Transverse colon (tissue), 4 donors: ENCODE measurements around the gene ERBB3. TPM values are rescaled to one million over a fixed set of nuclear protein-coding genes. Genes with fewer than 3 reads are reported as not detected.
A peak's percentile ranks its signal among the peaks of the same experiment; 100 is the strongest.

Source experiments
- DNase-seq: peaks from one replicate; pipeline ENCODE4 v3.0.0-alpha.2; 2019
- H3K27ac ChIP-seq, 4 donors: fragments of 200-600 bp; sonication (generic); 2 replicates each; pipeline ENCODE4 v1.5.1; 2016 to 2018; ENCODE audit warnings: inconsistent platforms in 4 of 4
- H3K27me3 ChIP-seq: fragments of 200-600 bp; sonication (generic); 2 replicates; pipeline ENCODE4 v1.5.1; 2017; ENCODE audit warnings: inconsistent platforms
- H3K36me3 ChIP-seq, 4 donors: fragments of 200-600 bp; sonication (generic); 2 replicates each; pipeline ENCODE4 v1.5.1; 2017 to 2019; ENCODE audit warnings: inconsistent platforms in 4 of 4
- H3K4me1 ChIP-seq, 4 donors: fragments of 200-600 bp; sonication (generic); 2 replicates each; pipeline ENCODE4 v1.5.1; 2017 to 2020; ENCODE audit warnings: inconsistent platforms in 4 of 4
- H3K4me3 ChIP-seq, 4 donors: fragments of 200-600 bp; sonication (generic); 1 replicate in 1 of 4; 2 replicates in 3 of 4; pipeline versions ENCODE4 v1.5.1 to v1.6.1; 2017 to 2019; ENCODE audit warnings: inconsistent platforms in 4 of 4
- H3K9me3 ChIP-seq, 2 donors: fragments of 200-600 bp; sonication (generic); 2 replicates each; pipeline ENCODE4 v1.5.1; 2017 to 2019; ENCODE audit warnings: inconsistent platforms in 2 of 2
- EP300 ChIP-seq: sonication (generic); formaldehyde crosslinking; IDR thresholded peaks from one replicate; pipeline ENCODE4 v1.6.1; 2017; ENCODE audit warnings: antibody characterized with exemption, low read depth
- POLR2A ChIP-seq: fragments of 450-650 bp; IDR thresholded peaks from one replicate; pipeline ENCODE4 v1.6.1; 2016; ENCODE audit warnings: antibody characterized with exemption, mild to moderate bottlenecking, moderate library complexity
- POLR2AphosphoS5 ChIP-seq, 3 donors: sonication (generic); formaldehyde crosslinking; IDR thresholded peaks; one replicate each; pipeline ENCODE4 v1.6.1; 2016; ENCODE audit warnings: antibody characterized with exemption in 3 of 3
- WGBS, 2 donors: methylation state at CpG; one replicate each; pipeline ENCODE4 v1.1.5; 2018; ENCODE audit warnings: low coverage in 1 of 2; 5-methylcytosine and 5-hydroxymethylcytosine counted together
- in situ Hi-C, 4 donors: fragments of 200-750 bp; cut with MboI; loops; one replicate each; pipeline versions ENCODE4 v1.15.0 to v1.15.1; 2017; ENCODE audit warnings: low sequenced_read_pairs in 3 of 4, low pct_ligation_motif_present in 1 of 4, low pct_unique_long_range_greater_than_20kb in 1 of 4
- intact Hi-C: fragments of 100-400 bp; cut with DNase I; formaldehyde crosslinking; loops from one replicate; pipeline ENCODE4 v1.15.1; 2023; ENCODE audit warnings: low total_unique reads
- total RNA-seq, 4 donors: library from RNA; depleted of rRNA; stranded (reverse); fragments of >200 nt; gene quantifications; one replicate each; pipeline ENCODE4 v1.1.0, GENCODE V29; 2016
- TF ChIP-seq, protein P1 (sequence below), 5 experiments: fragments of 200-600 bp in 3 of 5; fragments of 450-650 bp in 2 of 5; sonication (generic) in 3 of 5; IDR thresholded peaks; 1 replicate in 2 of 5; 2 replicates in 3 of 5; pipeline ENCODE4 v1.5.1; 2016 to 2017; ENCODE audit warnings: antibody characterized with exemption in 5 of 5, inconsistent platforms in 3 of 5, mild to moderate bottlenecking in 2 of 5, moderate library complexity in 1 of 5

Gene ERBB3
- total RNA-seq, 4 donors from 2014 or later: 270 to 634 (median 340) TPM

DNA sequence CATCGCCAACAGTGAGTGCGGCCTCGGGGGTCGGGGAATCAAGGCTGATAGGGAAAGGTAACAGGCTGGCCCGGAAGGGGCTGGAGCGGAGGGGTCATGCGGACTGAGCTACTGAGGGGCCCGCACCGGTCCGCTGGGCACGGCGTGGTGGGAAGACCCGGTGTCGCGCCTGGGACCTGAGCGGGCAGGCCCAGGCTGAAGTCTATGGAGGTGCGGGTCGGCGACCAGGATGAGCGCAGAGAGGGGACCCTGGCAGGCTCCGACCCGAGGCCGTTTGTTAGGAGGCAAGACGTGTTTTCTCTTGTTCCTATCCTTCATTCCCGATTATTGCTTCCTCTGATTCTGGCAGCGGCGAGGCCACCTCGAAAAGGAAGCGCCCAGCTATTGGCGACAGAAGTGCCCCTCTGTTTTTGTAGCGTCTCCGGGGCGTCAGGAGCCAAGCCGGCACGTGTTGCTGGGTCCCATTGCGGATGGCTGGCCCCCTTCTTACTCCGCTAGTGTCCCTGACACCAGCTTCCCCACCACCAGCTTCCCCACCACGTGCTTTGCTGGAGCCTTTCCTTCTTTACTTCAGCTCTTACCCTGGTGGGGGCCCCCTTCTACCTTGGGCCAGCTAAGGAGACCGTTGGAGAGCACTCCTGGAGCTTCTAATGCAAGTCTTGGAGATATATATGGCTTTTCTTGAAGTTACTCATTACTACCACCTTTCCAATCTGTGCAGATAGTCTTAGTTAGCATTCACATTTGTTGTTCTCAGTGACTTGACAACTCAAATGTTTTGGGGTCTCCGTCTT lies 25.0 kb downstream of the ERBB3 start:
- DNase-seq: no peak
- peak overlapping the region; percentile 86 to 96 (median 91) for H3K27ac ChIP-seq
- peak overlapping the region; percentile 73 to 96 (median 79) for H3K4me3 ChIP-seq
- no peak for TF ChIP-seq POLR2AphosphoS5 (IDR thresholded peaks at IDR 0.05)
- no peak for TF ChIP-seq POLR2A
- TF ChIP-seq, protein P1, sequence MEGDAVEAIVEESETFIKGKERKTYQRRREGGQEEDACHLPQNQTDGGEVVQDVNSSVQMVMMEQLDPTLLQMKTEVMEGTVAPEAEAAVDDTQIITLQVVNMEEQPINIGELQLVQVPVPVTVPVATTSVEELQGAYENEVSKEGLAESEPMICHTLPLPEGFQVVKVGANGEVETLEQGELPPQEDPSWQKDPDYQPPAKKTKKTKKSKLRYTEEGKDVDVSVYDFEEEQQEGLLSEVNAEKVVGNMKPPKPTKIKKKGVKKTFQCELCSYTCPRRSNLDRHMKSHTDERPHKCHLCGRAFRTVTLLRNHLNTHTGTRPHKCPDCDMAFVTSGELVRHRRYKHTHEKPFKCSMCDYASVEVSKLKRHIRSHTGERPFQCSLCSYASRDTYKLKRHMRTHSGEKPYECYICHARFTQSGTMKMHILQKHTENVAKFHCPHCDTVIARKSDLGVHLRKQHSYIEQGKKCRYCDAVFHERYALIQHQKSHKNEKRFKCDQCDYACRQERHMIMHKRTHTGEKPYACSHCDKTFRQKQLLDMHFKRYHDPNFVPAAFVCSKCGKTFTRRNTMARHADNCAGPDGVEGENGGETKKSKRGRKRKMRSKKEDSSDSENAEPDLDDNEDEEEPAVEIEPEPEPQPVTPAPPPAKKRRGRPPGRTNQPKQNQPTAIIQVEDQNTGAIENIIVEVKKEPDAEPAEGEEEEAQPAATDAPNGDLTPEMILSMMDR (IDR thresholded peaks at IDR 0.05): no peak
- no peak for TF ChIP-seq EP300
- H3K4me1 ChIP-seq: peaks cover 7 to 32% (median 24%) of the 10 kb centered on the region in 4 donors
- intact Hi-C loops (no loop called here), in situ Hi-C loops (no loop called here)
- no peaks in the 10 kb centered on the region for H3K9me3 ChIP-seq
- H3K27me3 ChIP-seq: no peaks in the 10 kb centered on the region
- peaks cover 0 to 29% (median 11%) of the 10 kb centered on the region in 4 donors for H3K36me3 ChIP-seq
- WGBS, 2 donors: 1 to 8% methylated on average over 2 to 40 of the region's 40 CpGs

- Histone ChIP-seq H3K27me3 (no peaks in the 10 kb centered on the region), H3K27ac (peak overlapping the region in 3 of 4 donors; percentile 86 to 96 (median 91)), H3K4me3 (peak overlapping the region; percentile 73 to 96 (median 79)), H3K9me3 (no peaks in the 10 kb centered on the region), H3K4me1 (peaks cover 7 to 32% (median 24%) of the 10 kb centered on the region in 4 donors), H3K36me3 (peaks cover 0 to 35% (median 12%) of the 10 kb centered on the region in 4 donors)
- in situ Hi-C loops (no loop called here), intact Hi-C loops (no loop called here)
- WGBS, 2 donors: 14 to 26% methylated on average over 2 of the region's 2 CpGs
- DNase-seq: no peak
- TF ChIP-seq EP300: no peak
- TF ChIP-seq POLR2AphosphoS5 (IDR thresholded peaks at IDR 0.05): no peak
- TF ChIP-seq POLR2A: no peak
- TF ChIP-seq, protein P1 (IDR thresholded peaks at IDR 0.05): no peak
Observed at GRCh38 chr12:56105609-56105902, 25.6 kb downstream of the ERBB3 start.

DNA sequence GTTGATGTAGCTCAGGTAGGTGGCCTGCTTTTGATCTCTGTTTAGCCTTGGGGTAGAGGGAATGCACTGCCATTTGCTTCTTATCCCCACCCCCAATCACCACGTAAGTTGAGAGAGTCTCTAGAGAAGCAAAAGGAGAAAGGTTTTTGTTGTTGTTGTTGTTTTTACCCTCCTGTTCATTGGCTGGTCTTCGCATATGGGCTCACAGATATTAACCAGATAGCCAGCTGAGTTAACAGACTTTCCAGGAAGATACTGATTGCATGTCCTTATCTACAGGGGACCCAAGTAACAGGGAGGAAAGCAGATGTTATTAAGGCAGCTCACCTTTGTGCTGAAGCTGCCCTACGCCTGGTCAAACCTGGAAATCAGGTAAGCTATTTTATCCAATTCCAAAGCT lies 27.3 kb downstream of the ERBB3 start:
- no peak for TF ChIP-seq POLR2AphosphoS5 (IDR thresholded peaks at IDR 0.05)
- no peak for TF ChIP-seq EP300
- no peak for TF ChIP-seq POLR2A
- TF ChIP-seq, protein P1 (IDR thresholded peaks at IDR 0.05): no peak
- H3K27ac ChIP-seq: no peak overlapping the region
- H3K4me1 ChIP-seq: peaks cover 7 to 32% (median 24%) of the 10 kb centered on the region in 4 donors
- in situ Hi-C loops: no loop called here
- intact Hi-C loops: no loop called here
- H3K9me3 ChIP-seq: no peaks in the 10 kb centered on the region
- 92 to 100% methylated on average over 3 of the region's 3 CpGs for WGBS, 2 donors
- peaks cover 0 to 49% (median 20%) of the 10 kb centered on the region in 4 donors for H3K36me3 ChIP-seq
- no peaks in the 10 kb centered on the region for H3K27me3 ChIP-seq
- no peak for DNase-seq
- no peak overlapping the region for H3K4me3 ChIP-seq

DNA sequence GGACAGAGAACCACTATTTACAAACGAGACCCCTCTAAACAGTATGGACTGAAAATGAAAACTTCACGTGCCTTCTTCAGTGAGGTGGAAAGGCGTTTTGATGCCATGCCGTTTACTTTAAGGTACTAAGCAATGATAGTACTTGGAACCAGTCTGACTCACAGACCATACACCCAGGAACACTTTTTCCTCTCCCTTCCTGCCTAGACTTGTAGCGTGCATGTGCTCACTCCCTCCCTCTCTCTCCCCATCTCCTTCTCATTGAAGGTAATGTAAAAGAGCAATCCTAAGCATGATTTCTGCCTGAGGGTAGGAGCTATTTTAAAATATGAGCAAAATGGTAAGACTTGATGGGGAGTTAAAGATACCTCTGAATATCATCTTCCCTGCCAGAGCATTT lies 30.6 kb downstream of the ERBB3 start:
- DNase-seq: no peak
- Histone ChIP-seq H3K36me3 (peaks cover 0 to 54% (median 23%) of the 10 kb centered on the region in 4 donors), H3K4me3 (no peak overlapping the region), H3K4me1 (peaks cover 6 to 18% (median 13%) of the 10 kb centered on the region in 4 donors), H3K27me3 (no peaks in the 10 kb centered on the region), H3K27ac (no peak overlapping the region), H3K9me3 (no peaks in the 10 kb centered on the region)
- TF ChIP-seq POLR2AphosphoS5 (IDR thresholded peaks at IDR 0.05) (no peak), POLR2A (no peak), EP300 (no peak)
- TF ChIP-seq, protein P1 (IDR thresholded peaks at IDR 0.05): no peak
- intact Hi-C loops: no loop called here
- in situ Hi-C loops: loop anchor here in 2 of 4 donors (10.0 kb wide), 2 partner anchors 66 to 386 kb away; partner anchors contain the start of genes CD63 (in 1 of the 2), RDH5 (in 1 of the 2) and RPS26 (in 1 of the 2)
- WGBS, 2 donors: 92 to 95% methylated on average over 4 to 5 of the region's 5 CpGs
